ACHN (cell line): ENCODE measurements around the gene CTIF.

ENCODE experiments used
- DNase-seq: peaks from one replicate; pipeline ENCODE4 v3.0.0-alpha.2; 2015
- in situ Hi-C: cut with HindIII; loops from 2 replicates; pipeline ENCODE4 v1.10.0; 2017; ENCODE audit warnings: low sequenced_read_pairs, low pct_ligation_motif_present, low pct_unique_long_range_greater_than_20kb

The CTIF gene

DNA sequence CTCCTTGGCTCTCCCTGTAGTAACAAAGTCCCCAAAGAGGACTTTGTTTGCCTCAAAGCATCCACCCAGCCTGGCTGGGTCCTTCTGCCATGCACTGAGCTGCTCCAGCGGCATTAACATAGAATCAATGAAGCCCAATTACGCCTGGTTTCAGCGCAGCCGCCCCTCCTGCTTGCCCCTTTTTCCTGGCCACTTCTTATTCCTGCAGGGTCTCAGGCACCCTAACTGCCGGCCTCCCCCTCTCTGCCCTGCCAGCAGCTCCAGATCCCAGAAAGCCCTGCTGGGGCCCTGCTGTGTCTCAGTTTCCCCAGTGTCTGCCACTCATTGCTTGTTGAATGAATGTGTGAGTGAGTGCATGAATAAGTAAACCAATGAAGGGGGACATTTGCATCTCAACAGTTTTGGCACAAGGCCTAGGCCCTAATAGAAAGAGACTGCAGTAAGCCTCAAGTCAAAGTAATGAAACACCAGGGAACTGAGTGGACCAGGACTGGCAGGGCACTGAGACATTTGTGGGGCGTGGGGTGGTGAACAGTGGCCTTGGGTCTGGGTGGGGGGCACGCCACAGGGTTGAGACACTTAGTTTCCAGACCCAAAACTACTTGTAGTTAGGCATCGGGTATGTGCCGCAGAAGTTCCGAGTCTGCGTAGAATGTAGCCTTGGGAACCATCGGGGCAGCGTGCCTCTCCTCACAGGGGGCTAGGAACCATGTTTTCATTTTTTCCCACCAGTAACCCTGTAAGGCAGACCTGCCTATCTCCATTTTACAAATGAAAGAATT is 351.3 kb downstream of the CTIF start:
- DNase-seq, result no peak
- in situ Hi-C loops, result no loop called here

DNA sequence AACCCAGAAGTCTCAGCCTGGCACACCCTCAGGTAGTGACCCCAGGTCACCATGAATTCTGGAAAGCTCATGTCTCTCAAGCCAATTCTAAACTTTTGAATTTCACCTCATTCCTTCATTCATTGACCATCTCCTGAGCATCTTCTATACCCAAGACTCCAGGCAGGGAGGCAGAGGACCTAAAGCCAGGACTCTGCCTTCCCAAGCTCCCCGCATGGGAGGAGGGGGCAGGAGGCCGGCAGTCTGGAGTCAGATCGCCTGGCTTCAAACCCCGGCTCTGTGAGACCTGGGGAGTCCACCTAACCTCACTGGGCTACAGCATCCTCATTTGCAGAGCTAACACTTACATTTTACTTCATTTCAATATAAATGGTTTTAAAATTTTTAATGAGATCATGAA is 352.9 kb downstream of the CTIF start:
- no peak for DNase-seq
- in situ Hi-C loops, result no loop called here

GRCh38 chr18:48892146-48892855 is 353.5 kb downstream of the CTIF start:
- in situ Hi-C loops, result no loop called here
- no peak for DNase-seq

- no peak for DNase-seq
- in situ Hi-C loops, result no loop called here
These were observed 354.3 kb downstream of the CTIF start for GRCh38 chr18:48893061-48893607.

DNA sequence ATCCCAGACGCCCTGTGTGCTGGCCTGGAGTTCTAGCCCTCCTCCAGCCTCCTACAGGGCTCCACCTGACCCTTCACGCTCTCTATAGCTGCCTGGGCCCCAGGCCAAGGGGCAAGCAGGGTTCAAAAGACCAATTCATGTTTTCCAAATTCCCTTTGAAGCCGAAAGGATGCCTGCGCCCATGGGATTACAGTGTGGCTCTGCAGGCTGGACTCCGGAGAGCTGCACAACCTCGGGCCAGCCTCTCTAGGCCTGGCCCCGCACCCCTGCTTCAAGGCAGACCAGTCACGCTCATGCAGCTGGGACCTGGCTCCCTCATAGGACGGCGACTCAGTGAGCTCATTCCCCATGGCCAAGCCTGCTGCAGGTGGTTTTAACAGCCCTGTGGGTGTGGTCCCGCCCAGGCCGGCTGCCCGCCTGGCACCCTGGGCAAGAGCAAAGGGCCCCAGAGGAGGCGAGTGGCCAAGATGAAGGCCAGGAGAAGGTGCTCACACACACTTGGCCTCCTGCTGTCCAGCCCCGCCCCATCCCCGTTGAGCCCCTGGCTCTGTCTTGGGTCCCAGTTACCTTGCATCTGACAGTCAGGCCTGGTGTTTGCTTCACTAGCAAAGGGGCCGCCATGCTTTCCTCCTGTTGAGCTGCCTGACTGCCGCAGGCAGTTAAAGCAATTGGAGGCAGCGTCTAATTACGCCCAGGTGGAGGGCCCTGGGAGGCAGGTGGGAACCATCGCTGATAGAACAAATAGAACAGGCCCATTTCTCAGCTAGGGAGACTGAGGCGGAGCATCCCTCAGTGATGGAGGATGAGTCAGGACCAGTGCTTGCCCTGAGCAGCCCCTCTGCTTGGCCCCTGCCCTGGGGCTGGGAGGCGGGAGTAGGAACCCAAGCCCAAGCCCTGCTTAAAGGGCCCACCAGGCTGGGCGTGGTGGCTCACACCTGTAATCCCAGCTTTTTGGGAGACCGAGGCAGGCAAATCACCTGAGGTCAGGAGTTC is 355.1 kb downstream of the CTIF start:
- DNase-seq, result no peak
- in situ Hi-C loops, result no loop called here

DNA sequence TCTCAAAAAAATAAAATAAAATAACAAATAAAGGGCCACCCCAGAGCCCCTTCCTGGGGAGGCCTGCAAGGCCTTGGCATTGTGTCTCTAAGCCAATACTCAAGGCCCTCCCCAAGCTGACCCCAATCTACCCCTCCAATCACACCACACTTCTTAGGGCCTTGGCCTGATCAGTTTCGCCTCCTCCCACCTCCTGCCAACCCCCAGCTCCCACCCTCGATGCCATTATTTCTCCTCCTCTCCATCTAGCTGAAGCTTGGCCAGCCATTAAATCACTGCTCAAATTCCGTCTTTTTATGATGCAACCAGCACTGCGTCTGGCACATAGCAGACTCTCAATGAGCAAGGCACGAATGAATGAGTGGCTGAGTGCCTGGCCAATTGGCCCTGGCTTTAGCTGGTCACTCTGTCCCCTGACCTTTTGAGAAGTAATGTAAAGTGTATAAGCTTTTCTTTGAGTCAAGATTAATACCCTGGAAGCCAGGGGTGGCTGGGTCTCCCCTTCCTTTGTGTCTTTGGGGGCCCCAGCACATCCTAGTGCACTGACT is 356.0 kb downstream of the CTIF start:
- in situ Hi-C loops, result no loop called here

DNA sequence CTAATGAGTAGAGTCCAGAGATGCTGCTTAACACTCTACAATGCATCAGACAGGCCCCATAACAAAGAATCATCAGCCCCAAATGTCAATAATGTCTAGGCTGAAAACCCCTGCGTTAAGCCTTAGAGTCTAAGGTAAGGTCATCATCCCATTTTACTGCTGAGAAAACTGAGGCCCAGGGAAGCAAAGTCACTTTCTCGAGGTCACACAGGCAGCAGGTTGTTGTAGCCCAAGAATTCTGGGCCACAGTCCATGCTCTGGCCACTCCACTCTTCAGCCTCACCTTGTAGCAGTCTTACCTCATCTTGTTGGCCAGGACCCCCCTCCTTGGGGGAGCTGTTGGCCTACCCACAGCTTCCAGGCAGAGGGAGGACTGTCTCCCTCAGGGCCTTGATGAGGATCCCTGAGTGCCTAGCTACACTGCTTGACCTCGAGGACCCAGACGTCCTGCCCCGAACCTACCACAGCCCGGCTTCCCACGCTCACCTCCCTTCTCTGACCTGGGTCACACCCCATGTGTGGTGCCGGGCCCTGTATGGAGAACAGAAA is 357.6 kb downstream of the CTIF start:
- no peak for DNase-seq
- in situ Hi-C loops, result no loop called here

More for the DNA sequence above, 356.0 kb downstream of the CTIF start:
- no peak for DNase-seq

DNA sequence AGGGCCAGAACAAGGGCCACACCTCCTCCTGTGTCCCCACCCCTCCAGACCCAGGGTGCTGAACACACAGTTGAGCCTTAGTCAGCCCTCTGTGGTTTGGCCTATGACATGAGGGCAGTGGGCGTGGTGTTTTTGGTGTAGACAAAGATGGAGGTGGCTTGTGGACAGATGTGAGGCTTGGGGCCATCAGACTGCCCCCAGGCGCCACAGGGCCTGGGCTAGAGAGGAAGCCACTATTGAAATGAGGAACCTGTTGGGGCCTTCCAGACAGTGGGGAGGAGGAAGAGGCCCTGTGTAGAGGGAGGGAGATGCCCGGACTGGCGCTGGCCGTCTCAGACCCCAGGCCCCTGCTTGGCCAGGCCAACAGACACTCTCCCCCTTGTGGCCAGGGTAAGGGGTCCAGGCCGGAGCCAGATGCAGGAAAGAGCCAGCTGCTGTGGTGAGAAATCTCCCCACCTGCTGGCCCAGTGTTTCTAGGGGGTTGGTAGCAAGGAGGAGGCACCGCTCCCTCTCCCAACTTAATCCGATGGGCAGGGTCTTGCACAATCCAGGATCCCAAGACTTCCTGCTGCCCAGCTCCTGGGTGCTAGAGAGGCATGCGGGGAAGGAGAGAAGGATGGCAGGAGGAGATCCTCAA is 358.2 kb downstream of the CTIF start:
- in situ Hi-C loops, result no loop called here
- DNase-seq, result no peak

DNA sequence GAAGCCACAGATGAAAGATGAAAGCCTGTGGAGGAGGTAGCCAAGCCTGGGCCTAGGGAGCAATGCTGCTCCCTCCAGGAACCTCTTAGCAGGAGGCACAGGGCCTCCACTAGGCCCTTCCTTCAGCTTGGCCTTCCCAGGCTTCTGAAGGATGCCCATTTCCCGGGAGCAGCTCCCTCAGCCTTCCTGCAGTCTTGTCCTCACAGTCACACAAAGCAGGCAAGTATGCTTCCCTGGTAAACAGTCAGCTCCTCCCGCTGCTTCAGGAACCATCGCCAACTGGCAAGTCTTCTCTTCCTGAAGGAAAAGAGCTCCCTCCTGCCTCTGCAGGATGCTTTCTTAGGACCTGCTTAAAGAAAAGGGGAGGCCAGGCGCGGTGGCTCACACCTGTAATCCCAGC is 358.7 kb downstream of the CTIF start:
- in situ Hi-C loops, result no loop called here
- no peak for DNase-seq

GRCh38 chr18:48898521-48898920 is 359.7 kb downstream of the CTIF start:
- in situ Hi-C loops, result no loop called here

DNA sequence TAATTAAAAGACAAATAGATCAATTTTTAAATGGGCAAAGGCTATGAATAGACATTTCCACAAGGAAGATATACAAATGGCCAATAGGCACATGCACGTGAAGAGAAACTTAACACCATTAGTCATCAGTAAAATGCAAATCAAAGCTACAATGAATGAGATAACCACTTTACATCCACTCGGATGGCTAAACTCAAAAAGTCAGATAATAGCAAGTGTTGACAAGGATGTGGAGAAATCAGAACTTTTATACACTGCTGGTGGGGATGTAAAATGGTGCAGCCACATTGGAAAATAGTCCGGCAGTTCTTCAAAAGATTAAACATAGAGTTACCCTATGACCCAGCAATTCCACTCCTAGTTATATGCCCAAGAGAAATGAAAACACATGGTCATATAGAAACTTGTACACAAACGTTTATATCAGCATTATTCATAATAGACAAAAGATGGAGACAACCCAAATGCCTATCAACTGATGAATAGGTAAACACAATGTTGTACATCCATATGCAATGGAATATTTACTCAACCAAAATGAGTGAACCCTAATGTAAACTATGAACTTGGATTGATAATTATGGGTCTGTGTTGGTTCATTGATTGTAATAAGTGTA is 360.8 kb downstream of the CTIF start:
- DNase-seq, result no peak
- in situ Hi-C loops, result no loop called here

More at GRCh38 chr18:48898521-48898920, 359.7 kb downstream of the CTIF start:
- no peak for DNase-seq

DNA sequence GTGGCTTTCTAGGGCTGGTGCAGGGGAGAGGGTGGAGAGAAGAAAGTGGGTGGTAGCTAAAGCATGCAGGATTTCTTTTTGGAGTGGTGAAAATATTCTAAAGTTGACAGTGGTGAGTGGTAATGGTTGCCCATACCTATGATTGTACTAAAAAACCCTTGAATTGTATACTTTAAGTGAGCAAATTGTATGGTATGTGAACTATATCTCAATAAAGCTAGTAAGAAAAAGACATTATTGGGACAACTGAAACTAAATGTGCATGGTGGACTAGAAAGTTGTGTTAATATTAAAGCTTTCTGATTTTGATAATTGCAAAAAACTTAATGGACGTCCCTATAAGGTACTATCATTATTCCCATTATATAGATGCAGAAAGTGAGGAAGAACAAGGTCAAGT is 361.6 kb downstream of the CTIF start:
- no peak for DNase-seq
- in situ Hi-C loops, result no loop called here

- in situ Hi-C loops, result no loop called here
- DNase-seq, result no peak
These were observed 362.6 kb downstream of the CTIF start for GRCh38 chr18:48901145-48902022.

GRCh38 chr18:48902023-48902855 is 363.4 kb downstream of the CTIF start:
- peak; percentile 80 for DNase-seq
- in situ Hi-C loops, result no loop called here

DNA sequence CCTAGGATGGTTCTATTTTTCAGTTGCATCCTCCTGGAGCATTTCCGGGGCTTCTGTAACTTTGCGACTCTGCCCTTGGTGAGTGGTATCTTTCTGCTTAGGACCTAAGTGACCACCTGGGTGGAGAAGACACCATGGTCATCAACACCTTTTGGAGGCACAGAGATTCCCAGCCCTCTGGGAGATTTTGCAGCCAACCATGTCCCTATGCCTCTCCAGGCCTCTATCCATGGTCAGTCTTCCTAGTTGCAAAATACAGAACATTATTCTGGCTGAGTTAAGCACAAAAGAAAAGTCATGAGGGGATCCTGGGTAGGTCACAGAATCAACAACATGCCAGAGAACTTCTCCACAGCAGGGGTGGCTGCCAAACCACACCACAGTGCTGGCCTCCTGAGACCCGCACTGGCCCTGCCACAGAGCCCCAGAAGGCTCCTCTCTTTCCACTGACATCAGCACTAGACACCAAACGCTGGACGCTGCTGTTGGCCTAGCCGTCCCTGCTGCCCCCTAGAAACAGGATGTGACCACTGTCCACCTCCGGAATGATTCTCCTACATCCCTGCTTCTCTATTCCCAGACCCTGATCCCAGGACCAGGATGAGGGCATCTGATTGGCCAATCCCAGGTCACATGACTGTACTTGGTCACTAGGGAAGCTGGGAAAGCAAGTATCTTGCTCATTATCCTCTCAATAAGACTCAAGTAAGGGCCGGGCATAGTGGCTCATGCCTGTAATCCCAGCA is 364.2 kb downstream of the CTIF start:
- no peak for DNase-seq

More for the DNA sequence above, 364.2 kb downstream of the CTIF start:
- in situ Hi-C loops, result no loop called here
